ENCODE measurements around the gene SERPINB5.

SERPINB5 gene

GRCh38 chr18:63470751-63471150, 6.0 kb upstream of the SERPINB5 start:
- no peak for DNase-seq

GRCh38 chr18:63472380-63472779, 4.4 kb upstream of the SERPINB5 start:
- no peak for DNase-seq

DNA sequence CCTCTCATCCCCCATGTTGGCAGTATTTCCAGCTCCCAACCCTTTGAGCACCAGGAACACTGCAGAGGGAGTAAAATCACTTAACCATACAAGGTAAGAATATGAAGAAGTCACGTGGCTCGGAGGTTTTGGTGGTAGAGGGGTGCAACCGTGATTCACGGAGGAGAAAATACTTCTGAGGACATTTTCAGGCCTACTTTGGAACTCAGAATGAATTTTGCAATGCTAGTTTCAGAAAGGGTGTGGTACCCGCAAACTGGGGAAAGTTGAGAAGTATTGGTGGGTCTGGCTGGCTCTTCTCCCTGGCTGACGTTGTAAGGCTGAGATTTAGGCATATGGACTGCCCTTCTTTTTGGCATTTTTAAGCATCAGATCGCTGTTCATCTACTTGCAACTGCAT, 442 bp downstream of the SERPINB5 start:
- DNase-seq: no peak

- no peak for DNase-seq
Observed at GRCh38 chr18:63477968-63478367, 1.2 kb downstream of the SERPINB5 start.

DNA sequence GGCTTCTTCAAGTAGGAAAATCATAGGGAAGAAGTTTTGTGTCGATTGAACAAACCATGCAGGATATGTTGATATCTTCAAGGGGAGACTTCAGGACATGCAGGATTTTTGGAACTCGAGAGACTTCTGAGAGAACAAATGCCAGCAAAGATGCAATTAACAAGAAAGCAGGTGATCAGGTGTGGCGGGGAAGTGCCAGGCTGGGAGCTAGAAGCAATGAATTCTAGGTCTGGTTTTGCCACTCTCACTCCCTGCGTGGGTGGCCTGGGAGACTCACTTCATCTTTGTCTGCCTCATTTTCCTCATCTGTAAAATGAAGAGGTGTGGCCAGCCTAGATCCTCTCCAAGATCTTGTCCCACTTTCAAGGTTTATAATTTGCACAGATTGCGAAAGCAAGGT, 3.1 kb downstream of the SERPINB5 start:
- no peak for DNase-seq

DNA sequence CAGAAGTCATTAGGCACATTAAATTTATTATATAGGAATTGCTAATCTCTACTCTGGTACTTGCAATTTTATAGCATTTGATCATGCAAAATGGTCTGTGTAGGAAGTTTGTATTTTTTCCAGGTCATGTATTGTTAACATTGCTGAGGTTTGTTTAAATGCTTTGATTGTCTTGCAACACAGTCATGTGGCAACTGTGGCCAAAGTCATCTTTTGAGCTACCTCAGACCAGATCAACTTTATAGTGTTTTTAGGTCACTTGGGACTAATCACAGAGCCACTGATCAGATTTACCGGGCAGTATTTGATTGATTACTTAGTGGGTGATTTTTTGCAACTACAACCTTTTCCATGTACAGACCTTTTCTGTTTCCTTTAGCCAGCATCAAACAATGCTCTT, 3.7 kb downstream of the SERPINB5 start:
- no peak for DNase-seq

- DNase-seq: no peak
Observed at GRCh38 chr18:63480915-63481314, 4.2 kb downstream of the SERPINB5 start.

DNA sequence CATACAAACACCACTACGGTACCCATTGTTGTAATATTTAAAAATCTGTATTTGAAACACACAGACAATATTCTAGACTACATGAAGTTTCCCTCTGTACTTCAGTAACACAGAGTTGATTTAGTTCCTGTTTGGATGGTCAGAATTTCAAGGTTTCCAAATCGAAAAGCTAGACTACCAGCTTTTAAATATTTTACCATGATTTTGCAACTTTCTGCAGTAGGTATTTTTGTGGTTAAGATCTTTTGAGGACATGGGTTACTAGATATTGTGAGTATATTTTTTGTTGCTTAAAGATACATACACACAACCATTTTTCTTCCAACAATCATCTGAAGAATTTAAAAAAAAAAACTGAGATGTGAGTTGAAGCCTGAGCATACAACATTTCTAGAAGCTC, 10.9 kb downstream of the SERPINB5 start:
- no peak for DNase-seq

GRCh38 chr18:63488160-63488559, 11.4 kb downstream of the SERPINB5 start:
- DNase-seq: no peak

DNA sequence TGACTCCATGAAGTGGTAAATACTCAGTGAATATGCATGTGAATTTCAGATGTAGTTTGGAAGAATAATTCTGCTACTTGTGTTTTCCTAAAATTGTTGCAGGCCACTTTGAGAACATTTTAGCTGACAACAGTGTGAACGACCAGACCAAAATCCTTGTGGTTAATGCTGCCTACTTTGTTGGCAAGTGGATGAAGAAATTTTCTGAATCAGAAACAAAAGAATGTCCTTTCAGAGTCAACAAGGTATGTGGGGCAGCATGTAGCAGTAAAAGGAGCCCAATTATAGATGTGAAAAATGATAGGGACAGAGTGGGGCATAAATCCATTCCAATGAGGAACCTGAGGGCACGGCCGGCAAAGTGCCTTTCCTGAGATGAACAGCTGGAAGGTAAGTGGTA, 16.1 kb downstream of the SERPINB5 start:
- DNase-seq: no peak

- DNase-seq: no peak
Observed at GRCh38 chr18:63495675-63496074, 18.9 kb downstream of the SERPINB5 start.

- DNase-seq: no peak
Observed at GRCh38 chr18:63505566-63506335, 29.0 kb downstream of the SERPINB5 start.

DNA sequence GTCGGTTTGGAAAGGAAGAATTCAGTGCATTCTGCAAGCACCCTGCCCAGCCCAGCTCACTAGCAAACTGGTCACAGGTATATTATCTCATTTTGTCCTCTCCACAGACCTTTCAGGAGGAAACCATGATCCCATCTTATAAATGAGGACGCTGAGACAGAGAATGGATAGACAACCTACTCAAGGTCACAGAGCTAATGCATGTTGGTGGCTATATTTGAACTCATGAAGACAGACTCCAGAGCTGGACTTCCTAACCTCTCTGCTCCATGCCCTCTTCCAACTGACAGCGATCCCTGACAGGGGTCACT, 29.5 kb downstream of the SERPINB5 start:
- DNase-seq: no peak

DNA sequence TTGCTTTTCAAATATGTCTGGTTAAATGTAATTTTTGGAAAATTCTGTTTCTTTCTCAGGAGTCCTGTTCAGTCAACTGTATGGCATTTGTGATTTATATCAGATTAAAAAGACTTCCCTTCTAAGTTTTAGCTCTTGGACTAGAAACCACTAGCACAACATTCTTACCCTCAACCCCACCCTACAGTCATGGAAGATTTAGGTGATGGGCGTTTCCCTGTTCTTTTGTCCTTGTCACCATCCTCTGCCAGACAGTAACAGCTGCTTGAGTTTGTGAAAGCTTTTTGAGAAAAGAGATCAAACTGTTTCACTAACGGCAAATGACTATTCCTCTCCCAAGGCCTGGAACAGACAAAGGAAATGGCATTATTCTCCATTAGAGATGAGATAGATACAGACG, 31.8 kb downstream of the SERPINB5 start:
- DNase-seq: no peak

DNA sequence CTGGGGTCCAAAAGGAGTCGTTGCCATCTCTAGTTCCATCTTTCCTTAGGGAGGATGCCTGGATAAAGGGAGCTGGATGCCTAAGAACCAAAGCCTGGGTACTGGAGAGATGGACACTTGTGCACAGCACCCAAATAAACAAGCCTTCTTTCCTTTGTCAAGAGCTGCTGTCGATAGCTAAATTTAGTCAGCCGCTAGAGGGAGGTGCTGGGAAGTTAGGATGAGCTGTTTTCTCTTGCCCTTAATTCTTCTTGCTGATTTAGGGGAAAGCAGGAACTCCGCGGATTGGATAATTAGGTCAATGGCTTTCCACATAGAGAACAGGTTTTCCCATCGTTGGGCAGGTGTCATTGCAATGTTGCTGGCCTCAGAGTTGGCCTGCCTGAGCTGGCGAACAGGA, 34.5 kb downstream of the SERPINB5 start:
- DNase-seq: no peak

GRCh38 chr18:63514326-63514725, 37.6 kb downstream of the SERPINB5 start:
- no peak for DNase-seq

- DNase-seq: no peak
Observed at GRCh38 chr18:63514888-63515678, 38.3 kb downstream of the SERPINB5 start.

GRCh38 chr18:63515801-63516200, 39.0 kb downstream of the SERPINB5 start:
- DNase-seq: no peak

DNA sequence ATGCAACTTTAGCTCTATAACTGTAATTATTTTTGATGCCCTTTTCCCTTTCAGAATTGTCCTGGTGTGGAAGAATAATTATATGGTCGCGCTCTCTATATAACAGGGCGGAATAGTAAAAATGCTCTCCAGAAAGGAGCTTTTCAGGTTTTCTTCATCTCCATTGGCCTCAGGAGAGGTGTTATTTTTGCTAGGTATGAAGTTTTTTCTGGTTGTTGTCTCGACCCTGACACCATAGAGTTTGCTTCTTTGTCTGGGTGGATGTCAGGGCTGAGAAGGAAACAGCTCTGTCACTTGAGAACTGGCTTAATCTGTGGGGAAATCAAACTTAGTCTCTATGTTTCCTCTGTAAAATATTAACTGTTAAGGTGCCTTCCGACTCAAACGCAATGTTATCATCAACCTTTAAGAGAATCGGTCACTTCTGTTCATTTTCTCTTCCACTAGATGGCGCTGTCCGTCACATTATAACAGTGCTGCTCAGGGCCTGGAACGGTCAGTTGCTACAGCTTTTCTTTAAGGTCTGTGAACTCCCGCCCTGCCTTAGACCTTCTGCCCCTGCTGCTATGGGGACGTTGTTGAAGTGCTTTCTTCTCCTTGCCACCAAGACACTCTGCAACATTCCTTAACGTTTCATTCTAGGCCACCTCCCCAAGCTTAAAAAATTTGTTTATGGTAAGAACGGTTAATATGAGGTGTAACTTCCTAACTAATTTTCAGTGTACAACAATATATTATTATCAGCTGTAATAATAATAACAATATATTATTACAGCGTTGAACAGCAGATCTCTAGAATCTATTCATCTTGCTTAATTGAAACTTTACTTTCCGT, 41.6 kb downstream of the SERPINB5 start:
- peak; percentile 71 to 76 for DNase-seq

- DNase-seq: no peak
Observed at GRCh38 chr18:63520053-63520685, 43.4 kb downstream of the SERPINB5 start.

DNA sequence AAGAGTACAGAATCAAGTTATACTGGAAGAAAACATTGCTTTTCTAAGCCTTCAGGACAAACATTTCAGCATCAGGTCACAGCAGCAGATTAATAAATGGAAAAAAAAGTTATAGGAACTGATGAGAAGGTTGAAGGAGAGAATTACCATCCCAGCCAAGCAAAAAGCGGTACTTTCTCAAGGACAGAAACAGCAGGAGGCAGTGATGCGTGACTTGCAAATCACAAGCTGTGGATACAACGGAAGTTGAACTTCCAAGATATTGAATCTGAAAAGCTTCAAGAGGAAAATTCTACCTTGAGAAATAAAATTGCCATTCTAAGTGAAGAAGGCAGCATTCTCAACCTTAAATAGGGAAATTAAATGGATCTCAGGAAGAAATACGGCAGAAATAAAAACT, 46.9 kb downstream of the SERPINB5 start:
- no peak for DNase-seq

DNA sequence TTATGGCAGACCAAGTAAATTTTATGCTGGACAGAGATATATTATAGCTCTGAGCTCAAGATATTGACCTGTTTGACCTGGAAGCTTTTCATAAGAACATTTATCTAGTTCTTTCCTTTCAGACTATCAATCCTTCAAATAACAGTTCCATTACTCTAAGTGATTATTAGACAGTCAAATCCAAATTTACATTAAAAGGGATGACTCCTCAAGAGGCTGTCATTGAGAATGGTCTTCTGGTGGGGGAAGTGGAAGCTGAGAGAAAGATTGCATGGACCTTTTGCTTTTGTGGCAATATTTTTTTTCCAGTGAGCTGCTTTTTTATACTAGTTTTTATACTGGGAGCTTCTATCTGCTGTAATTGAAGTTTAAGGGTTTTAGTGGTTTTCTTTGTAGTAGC, 50.5 kb downstream of the SERPINB5 start:
- DNase-seq: no peak

DNA sequence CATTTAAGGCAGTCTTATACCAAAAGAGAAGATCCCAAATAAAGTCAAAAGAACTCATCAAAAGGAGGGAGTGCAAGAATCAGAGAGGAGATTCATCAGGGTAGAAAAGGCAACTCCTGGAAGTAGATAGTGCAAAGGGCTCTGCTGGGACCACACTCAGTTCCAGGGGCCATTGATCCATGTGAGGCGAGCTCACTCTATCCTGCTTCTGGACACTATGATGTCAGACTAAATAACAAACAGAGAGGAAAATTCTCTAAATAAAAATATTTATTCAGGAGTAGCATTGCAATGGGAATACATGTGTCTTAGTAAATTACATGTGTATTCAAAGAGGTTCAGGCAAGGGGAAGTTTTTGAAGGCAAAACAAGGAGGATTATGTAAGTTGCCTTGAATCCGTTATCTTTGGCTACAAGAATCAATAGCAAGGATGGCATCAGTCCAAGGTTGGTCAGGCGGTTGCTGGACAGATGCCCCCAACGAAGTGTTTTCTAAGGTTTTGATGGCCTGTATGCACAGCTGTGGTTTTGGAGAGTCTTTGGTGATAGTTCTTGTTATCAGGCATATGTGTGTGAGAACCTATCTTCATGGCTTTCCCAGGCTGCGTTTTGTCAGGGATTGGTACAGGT, 52.2 kb downstream of the SERPINB5 start:
- no peak for DNase-seq
